Left renal pelvis (tissue), 4 donors: ENCODE data around the gene BTBD3. TPM values are rescaled to one million over a fixed set of nuclear protein-coding genes. Genes with fewer than 3 reads are reported as not detected.

Source experiments
- DNase-seq, 4 donors: peaks; one replicate each; pipeline ENCODE4 v3.0.0-alpha.2; 2013; ENCODE audit warnings: low read depth in 4 of 4, low spot score in 3 of 4
- polyA plus RNA-seq, 4 donors: library from polyadenylated mRNA; unstranded; fragments of 120-200 nt; gene quantifications; one replicate each; pipeline ENCODE4 v1.2.1, GENCODE V29; 2013; ENCODE audit not compliant: insufficient read length in 4 of 4

The BTBD3 gene
- polyA plus RNA-seq, 4 donors: 36.5 to 81.5 (median 70.4) TPM

DNA sequence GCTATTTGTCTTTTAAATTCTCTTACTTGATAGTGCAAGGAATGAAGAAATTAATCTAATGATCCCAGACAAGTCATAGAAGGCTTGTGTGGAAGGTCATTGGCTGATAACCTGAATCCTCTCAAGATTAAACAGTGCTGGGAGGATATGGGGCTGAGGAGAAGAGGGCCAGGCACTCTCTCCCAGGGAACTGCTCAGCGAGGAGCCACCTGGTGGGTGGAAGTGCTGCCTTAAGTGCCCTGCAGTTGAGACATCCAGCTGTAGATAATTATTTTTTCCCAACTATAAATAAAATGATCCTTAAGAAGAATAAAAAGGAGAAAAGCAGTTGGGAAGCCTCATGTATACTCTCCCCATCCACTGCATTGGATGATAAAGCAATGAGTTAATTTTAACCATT lies 47.9 kb downstream of the BTBD3 start:
- no peak for DNase-seq

DNA sequence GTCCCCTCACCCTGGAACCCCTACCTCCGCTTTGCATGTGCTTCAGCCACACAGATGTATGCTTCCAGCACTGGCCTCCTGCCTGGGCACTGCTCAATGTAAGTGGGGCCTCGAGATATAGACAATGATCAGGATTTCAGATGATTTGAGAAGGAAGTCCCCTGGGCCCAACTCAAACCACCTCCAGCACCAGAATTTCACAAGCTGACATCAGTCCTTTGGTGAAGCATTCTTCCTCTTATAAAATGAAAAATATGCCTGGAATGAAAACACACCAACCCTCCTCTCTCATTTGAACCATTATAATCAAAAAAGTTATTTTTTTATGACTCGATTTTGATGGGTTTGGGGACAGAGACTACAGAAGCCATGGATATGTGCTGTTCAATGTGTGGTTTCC lies 48.5 kb downstream of the BTBD3 start:
- DNase-seq: no peak

DNA sequence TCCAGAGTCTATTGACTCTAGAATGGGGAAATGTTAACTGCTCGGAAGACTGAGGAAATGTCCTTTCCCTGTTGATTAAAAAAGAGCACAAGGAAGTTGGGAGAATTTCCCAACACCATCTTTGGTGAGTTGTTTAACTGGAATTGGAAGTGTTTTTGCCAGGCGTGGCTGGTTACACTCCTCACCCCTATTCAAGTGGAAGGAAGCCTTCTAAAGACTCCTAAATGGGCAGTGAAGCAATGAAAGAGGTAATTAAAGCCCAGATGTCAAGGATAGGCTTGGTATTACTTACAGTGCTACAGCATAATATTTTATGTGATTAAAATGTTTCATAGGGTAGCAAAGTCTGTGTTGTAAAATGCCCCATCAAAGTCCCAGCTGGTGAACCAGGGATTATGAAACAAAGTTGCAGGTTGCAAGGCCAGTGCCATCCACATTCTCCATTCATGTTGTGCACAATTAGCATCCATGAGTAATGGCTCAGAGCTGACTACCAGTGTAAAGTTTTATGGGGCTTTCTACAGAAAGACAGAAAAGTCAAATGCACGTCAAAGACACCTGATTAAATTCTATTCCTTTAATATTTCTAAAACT lies 52.6 kb downstream of the BTBD3 start:
- DNase-seq: no peak

DNA sequence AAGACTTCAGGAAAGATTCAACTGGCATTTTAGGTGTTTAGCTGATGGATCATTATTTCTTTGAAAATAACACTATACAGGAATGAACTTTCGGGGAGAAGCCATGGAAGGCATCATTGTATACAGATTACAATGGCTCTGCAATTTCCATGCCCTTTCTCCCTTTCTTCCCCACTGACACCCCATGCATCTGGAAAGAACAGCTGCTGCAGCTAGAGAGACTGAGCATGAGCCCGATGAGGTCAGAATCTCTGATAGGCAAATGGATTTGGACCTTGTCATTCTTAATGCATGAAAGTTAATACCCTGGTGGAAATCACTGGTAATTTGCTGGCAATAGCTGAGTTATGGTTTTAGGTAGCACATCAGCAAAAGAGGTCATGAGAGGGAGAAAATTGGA lies 54.8 kb downstream of the BTBD3 start:
- no peak for DNase-seq
